Heart right ventricle (tissue), 16 donors: Measurements from ENCODE around the gene KCNQ1. TPM values are rescaled to one million over a fixed set of nuclear protein-coding genes. Genes with fewer than 3 reads are reported as not detected.

Experiments used
- ATAC-seq, 8 donors: fragments of 200-7000 bp; cut with Tn5 transposase; one replicate each; pipeline ENCODE4 v1.9.1; 2020; ENCODE audit warnings: mild to moderate bottlenecking in 8 of 8, moderate library complexity in 8 of 8, moderate number of reproducible peaks in 1 of 8
- DNase-seq, 2 donors: peaks; one replicate each; pipeline ENCODE4 v3.0.0-alpha.2; 2020
- H3K27ac ChIP-seq, 10 donors: fragments of 200-600 bp; sonication (generic) in 2 of 10; one replicate each; pipeline versions ENCODE4 v1.5.0 to v1.8.0; 2020 to 2022; ENCODE audit warnings: mild to moderate bottlenecking in 3 of 10
- H3K27me3 ChIP-seq, 7 donors: fragments of 200-600 bp; one replicate each; pipeline ENCODE4 v1.8.0; 2021 to 2022; ENCODE audit warnings: mild to moderate bottlenecking in 2 of 7
- H3K36me3 ChIP-seq, 9 donors: fragments of 200-600 bp; sonication (generic) in 1 of 9; one replicate each; pipeline versions ENCODE4 v1.5.0 to v1.8.0; 2020 to 2022; ENCODE audit warnings: mild to moderate bottlenecking in 2 of 9
- H3K4me1 ChIP-seq, 9 donors: fragments of 200-600 bp; sonication (generic) in 1 of 9; one replicate each; pipeline versions ENCODE4 v1.5.0 to v1.8.0; 2020 to 2022; ENCODE audit warnings: mild to moderate bottlenecking in 4 of 9
- H3K4me3 ChIP-seq, 10 donors: fragments of 200-600 bp; sonication (generic) in 2 of 10; one replicate each; pipeline versions ENCODE4 v1.5.0 to v1.8.0; 2020 to 2022; ENCODE audit warnings: mild to moderate bottlenecking in 7 of 10, moderate library complexity in 2 of 10
- H3K9me3 ChIP-seq, 11 donors: fragments of 200-600 bp in 10 of 11; sonication (generic) in 2 of 11; one replicate each; pipeline versions ENCODE4 v1.5.0 to v1.8.0; 2013 to 2022; ENCODE audit warnings: mild to moderate bottlenecking in 2 of 11, control low read depth in 1 of 11, moderate library complexity in 1 of 11
- CTCF ChIP-seq, 9 donors: fragments of 200-600 bp; sonication (generic) in 2 of 9; IDR thresholded peaks; one replicate each; pipeline versions ENCODE4 v1.5.0 to v1.8.0; 2021 to 2022; ENCODE audit warnings: antibody characterized with exemption in 9 of 9, mild to moderate bottlenecking in 5 of 9, moderate library complexity in 1 of 9
- WGBS, 2 donors: extraction: QIAGEN DNeasy Blood & Tissue Kit; methylation state at CpG; one replicate each; pipeline ENCODE4 v1.1.7; 2013; ENCODE audit warnings: inconsistent platforms in 1 of 2; 5-methylcytosine and 5-hydroxymethylcytosine counted together
- intact Hi-C, 10 donors: fragments of 100-400 bp; cut with DNase I; formaldehyde crosslinking; loops; one replicate each; pipeline versions ENCODE4 v1.11.1 to v1.14.2; 2022
- polyA plus RNA-seq, 2 donors: library from polyadenylated mRNA; stranded (reverse); fragments of 200-250 nt; gene quantifications; one replicate each; pipeline ENCODE4 v1.2.3, GENCODE V29; 2013
- total RNA-seq, 10 donors: library from RNA; stranded (reverse); fragmentation: NEBNext Ultra II Directional in 3 of 10; extraction: Animal tissue kit (Norgen Biotek cat#: 25700) in 3 of 10; gene quantifications; one replicate each; pipeline versions ENCODE4 v1.2.1 to v1.2.4, GENCODE V29; 2021 to 2023
- donor health status: Arrhythmogenic right ventricular cardiomyopathy.
- donor health status: ischemic (EF 13 %, LVEDD 7.1; RV severe dilation, severe dysfunction).
- donor health status: healthy with polysubstance abuse.
- donor health status: DM: no; HTN: yes; CAD: no.
- donor health status: DM: no; HTN: no; CAD: no.
- donor health status: ischemic (EF 25% LVEDD 6.9; RV normal size, moderate dysfunction).
- donor health status: ischemic (EF 25% LVEDD 5.7; RV mildly dilated, moderate dysfunction).
- donor health status: healthy.
- donor health status: DM: yes; HTN: yes; CAD: no.
- donor health status: Ischemic cardiomyopathy.
- donor health status: ischemic (EF 35%, LVEDD 5.7; RV mildly dilated, moderate dysfunction).
- donor health status: nonischemic (EF 11% LVEDD 7.7; RV severe dilation, severe dysfunction).
- donor health status: DM: yes; HTN: yes; CAD: no.
- donor health status: PGD.
- donor health status: ischemic (EF 29% LVEDD 5.4; RV normal size, mild dysfunction).
- donor health status: nonischemic (EF 23%, LVEDD 6.1; RV moderate dilation, normal function).

Gene KCNQ1
- total and polyA plus RNA-seq, 12 donors: 19.9 to 48.2 (median 33.7) TPM

DNA sequence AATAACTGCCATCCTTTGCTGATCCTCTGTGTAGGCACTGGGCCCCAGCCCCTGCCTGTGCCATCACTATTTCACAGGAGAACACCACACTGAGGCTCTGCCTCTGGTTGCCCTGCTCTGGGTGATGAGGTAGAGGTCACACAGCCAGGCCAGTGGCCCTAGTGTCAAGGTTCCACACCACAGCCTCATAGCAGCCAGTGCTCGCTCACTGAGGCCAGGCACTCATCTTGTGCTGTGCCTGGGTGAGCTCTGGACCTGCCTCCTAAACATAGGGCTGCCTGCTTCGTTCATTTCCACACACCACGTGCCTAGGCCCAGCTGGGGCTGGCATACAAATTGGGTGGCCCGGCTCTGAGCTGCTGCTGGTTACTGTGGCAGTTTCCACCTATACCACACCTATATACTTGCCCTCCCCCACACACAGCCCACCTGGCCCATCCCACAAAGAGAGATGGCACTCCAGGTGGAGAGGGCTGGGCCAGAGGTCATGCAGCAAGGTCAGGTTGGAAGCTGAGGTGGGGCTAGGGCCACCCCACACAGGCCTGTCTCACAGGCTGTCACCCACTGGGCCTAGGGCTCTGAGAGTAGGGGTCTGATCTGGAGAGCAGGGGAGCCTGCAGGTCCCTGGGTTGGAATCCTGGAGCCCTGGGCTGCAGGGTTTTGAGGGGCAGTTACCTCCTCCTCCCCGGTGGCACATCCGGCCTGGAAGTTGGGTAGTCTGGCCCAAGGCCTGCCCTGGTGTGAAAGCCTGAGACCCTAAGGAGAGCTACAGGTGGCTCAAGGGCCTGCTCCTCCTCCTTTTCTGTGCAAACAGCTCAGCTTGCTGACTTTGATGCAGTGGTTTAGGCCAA is 243.8 kb downstream of the KCNQ1 start:
- Histone ChIP-seq H3K4me1 (peaks cover 17 to 70% (median 38%) of the 10 kb centered on the region in 9 donors), H3K4me3 (no peak overlapping the region), H3K27ac (no peak overlapping the region), H3K9me3 (no peaks in the 10 kb centered on the region), H3K36me3 (peaks cover 0 to 6% (median 0%) of the 10 kb centered on the region in 9 donors), H3K27me3 (no peaks in the 10 kb centered on the region)
- WGBS, 2 donors: 87 to 90% methylated on average over 6 of the region's 6 CpGs
- ATAC-seq (no peak), DNase-seq (no peak)
- no peak for TF ChIP-seq CTCF (IDR thresholded peaks at IDR 0.05)
- intact Hi-C loops: no loop called here

DNA sequence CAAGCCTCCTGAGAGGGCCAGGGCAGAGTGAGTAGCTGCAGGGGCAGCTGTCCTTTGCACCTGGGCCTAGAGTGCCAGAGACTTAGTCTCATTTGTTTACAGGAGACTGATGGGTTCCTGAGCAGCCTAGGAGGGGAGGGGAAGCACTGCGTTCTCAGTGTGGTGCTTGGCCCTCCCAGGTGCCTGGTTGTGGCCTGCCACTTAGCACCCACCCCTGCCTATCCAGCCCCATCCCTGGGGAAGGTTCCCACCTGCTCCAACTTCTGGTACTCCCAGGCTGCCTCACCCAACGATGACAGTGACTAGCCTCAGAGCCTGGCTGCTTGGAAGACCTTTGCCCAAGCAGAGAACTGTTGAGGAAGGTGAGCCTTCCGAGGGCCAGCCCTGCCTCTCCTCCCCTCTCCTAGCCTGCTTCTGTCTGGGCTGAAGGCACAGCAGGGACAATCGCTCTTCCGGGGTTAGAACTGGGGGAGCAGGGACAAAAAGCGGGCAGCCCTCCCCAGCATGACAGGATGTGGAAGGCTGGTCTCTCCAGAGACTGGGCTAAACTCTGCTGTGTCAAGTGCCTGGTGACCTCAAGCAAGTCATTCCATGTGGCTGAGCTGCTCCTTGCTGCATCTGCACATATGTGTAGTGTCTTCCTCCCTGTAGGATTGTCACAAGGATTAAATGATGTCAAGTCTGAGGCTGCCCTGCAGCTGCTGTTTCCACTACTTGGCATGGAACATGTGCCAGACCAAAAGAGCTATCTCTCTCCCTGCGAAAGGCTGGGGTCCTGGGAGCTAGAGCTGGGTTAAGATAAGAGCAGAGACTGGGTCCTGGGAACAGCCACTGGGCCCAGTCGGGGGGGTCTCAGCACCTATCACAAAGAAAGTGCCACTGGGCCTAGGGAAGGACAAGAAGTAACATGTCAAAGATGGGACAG is 245.1 kb downstream of the KCNQ1 start:
- peaks cover 17 to 83% (median 51%) of the 10 kb centered on the region in 9 donors for H3K4me1 ChIP-seq
- intact Hi-C loops: loop anchor here in 7 of 10 donors (5.0 to 10.0 kb wide), 3 partner anchors 185 to 197 kb away; partner anchors contain the start of gene CDKN1C (in 6 of the 7)
- WGBS, 2 donors: 59 to 67% methylated on average over 8 of the region's 8 CpGs
- no peaks in the 10 kb centered on the region for H3K27me3 ChIP-seq
- H3K27ac ChIP-seq: no peak overlapping the region
- ATAC-seq (peak in 1 of 8 donors; percentile 18), DNase-seq (no peak)
- H3K9me3 ChIP-seq: no peaks in the 10 kb centered on the region
- H3K4me3 ChIP-seq: no peak overlapping the region
- TF ChIP-seq CTCF (IDR thresholded peaks at IDR 0.05): no peak
- peaks cover 0 to 6% (median 0%) of the 10 kb centered on the region in 9 donors for H3K36me3 ChIP-seq

- TF ChIP-seq CTCF (IDR thresholded peaks at IDR 0.05): no peak
- peaks cover 0 to 3% (median 0%) of the 10 kb centered on the region in 9 donors for H3K36me3 ChIP-seq
- DNase-seq (no peak), ATAC-seq (no peak)
- WGBS, 2 donors: 92 to 93% methylated on average over 6 of the region's 6 CpGs
- peaks cover 17 to 91% (median 57%) of the 10 kb centered on the region in 9 donors for H3K4me1 ChIP-seq
- no peak overlapping the region for H3K4me3 ChIP-seq
- intact Hi-C loops: loop anchor here in 7 of 10 donors (5.0 to 10.0 kb wide), 3 partner anchors 184 to 197 kb away; partner anchors contain the start of gene CDKN1C (in 6 of the 7)
- no peaks in the 10 kb centered on the region for H3K27me3 ChIP-seq
- no peaks in the 10 kb centered on the region for H3K9me3 ChIP-seq
- H3K27ac ChIP-seq: no peak overlapping the region
Observed at GRCh38 chr11:2690596-2691354, 246.0 kb downstream of the KCNQ1 start.
